ENCODE measurements around the gene GPR156.

Gene GPR156

GRCh38 chr3:120196812-120197211 is 88.2 kb downstream of the GPR156 start:
- no peak for DNase-seq (ENCODE audit: low read depth in 2 of 2, low spot score in 1 of 2)

GRCh38 chr3:120196333-120196732 is 88.7 kb downstream of the GPR156 start:
- no peak for DNase-seq (ENCODE audit: low read depth in 2 of 2, low spot score in 1 of 2)

DNA sequence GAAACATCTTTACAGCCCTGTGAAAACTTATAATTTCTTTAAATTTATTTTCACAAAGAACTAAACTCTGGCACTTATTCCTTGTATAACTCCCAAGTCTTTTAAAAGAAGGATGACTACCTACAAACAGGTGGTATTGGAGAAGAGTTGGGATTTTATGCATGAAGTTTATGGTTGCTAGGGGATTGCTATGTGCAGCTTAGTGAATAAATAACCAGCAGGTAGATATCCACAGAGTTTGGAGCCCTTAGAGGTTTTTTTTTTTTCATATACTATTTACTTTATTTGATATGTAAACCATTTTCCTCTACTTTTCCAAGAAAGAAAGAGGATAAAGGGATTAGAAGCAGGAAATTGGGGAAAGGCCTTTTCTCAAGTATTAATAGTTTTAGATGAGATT is 91.5 kb downstream of the GPR156 start:
- DNase-seq (ENCODE audit: low read depth in 2 of 2, low spot score in 1 of 2), result no peak

DNA sequence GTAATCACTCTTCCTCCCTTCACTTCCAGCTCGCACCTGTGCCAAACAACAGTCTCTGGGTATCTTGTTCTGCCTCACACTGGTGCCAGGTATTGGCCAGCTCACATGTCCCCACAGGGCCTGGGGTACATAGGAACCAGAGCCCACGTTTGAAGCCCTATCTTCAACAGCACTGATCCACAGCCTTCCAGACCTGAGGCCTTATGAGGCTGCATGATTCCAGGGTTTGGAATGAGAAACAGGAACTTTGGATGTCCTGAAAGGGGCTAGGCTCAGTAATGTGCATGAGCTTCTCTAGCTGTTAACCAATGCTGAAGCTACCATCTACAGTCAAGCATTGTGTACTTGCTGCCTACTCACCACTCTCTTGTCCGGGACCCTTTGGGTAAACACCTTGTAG is 92.4 kb downstream of the GPR156 start:
- DNase-seq (ENCODE audit: low read depth in 2 of 2, low spot score in 1 of 2), result no peak

GRCh38 chr3:120192159-120192558 is 92.9 kb downstream of the GPR156 start:
- DNase-seq (ENCODE audit: low read depth in 2 of 2, low spot score in 1 of 2), result no peak

DNA sequence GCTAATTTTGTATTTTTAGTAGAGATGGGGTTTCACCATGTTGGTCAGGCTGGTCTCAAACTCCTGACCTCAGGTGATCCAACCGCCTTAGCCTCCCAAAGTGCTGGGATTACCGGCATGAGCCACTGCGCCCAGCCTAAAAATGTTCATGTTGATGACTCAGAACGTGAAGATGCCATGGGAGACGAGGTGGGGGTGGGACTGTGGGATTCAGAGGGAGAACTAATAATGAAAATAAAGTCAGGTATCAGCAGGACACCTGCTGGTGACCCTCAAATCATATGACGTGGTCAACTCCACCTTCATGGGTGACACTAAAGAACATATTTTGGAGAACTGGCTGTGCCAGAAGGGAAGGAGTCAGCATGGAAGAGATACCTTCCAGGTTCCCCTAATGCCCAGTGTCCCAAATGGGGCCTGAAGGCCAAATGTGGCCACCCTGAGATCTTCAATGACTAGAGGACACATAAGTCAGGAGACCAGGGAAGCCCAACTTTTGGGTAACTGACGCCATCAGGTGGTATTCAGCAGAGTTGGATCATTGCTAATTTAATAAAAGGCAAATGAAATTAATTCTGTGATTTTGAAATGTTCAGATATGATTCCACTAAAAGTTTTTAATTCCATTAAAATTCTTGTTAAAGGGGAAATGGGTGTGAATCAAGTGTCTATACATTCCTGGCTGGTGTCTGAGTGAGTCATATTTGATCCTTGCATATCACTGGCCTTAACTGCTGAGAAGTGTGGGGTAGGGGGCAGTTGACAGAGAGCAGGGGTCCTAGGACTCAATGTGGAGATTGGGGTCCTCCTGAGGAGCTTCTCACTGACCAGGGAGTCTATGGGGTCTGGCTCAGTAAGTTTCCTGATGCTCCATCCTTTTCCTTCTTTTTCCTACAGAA is 102.2 kb downstream of the GPR156 start:
- no peak for DNase-seq (ENCODE audit: low read depth in 2 of 2, low spot score in 1 of 2)

- DNase-seq (ENCODE audit: low read depth in 2 of 2, low spot score in 1 of 2), result no peak
Measured at GRCh38 chr3:120181632-120182031, 103.4 kb downstream of the GPR156 start.

DNA sequence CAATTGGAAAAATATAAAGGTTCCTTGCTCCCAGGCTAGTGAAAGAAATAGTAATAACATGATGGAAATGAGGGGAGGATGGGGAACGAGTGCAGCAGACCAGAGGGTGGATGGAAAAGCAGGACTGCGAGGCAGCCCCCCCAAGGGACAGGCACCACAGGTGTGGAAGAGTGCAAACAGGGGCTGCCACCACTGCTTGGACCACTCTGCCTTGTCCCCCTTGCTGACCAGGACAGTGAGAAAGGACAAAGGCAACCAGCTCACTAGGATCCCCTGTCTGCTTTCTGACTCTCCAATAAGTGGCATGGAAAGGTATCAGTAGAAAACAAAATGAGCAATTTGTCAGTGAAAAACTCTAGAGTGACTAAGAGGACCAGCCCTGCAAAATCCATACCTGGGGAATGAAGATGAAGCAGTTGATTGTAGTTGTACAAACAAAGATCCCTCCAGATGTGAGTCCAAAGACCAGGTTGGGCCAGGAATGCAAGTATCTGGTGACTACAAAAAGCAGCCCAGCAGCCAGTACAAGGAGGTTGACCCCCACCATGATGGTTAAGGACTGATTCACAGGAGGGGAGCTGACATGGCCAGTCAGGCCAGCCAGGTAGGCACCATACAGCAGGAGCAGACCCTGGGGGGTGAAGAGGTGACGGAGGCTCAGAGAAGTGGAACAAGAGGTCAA is 104.2 kb downstream of the GPR156 start:
- DNase-seq (ENCODE audit: low read depth in 2 of 2, low spot score in 1 of 2), result no peak

DNA sequence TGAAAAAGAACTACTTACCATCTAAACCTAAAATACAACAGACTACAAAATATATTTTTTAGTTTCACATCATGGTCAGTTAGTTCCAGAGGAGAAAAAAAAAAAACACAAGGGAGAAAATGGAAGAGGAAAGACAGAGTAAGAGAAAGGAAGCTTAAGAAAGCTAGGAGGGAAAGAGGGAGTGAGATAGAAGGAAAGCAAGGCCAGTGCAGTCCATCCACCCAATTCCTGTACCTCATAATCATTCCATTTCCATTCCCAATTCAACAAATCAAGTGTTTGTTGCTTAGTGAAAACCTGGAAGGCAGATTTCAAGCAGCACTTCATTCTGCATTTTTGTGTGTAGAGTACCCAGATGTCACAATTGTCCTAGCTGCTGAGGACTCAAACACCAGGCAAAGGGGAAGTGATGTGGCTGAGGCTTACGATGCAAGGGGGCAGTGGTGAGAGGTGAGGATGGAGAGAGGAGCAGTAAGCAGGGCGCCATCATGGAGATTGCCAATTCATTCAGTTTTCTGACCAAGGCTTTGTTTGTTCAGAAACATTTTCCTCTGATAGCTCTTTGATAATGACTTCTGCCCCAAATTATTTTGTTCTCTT is 107.2 kb downstream of the GPR156 start:
- DNase-seq (ENCODE audit: low read depth in 2 of 2, low spot score in 1 of 2), result no peak

- DNase-seq (ENCODE audit: low read depth in 2 of 2, low spot score in 1 of 2), result no peak
Measured at GRCh38 chr3:120177151-120177550, 107.9 kb downstream of the GPR156 start.

GRCh38 chr3:120174811-120175539 is 110.0 kb downstream of the GPR156 start:
- no peak for DNase-seq (ENCODE audit: low read depth in 2 of 2, low spot score in 1 of 2)

- DNase-seq (ENCODE audit: low read depth in 2 of 2, low spot score in 1 of 2), result no peak
Measured at GRCh38 chr3:120173056-120173675, 111.9 kb downstream of the GPR156 start.

DNA sequence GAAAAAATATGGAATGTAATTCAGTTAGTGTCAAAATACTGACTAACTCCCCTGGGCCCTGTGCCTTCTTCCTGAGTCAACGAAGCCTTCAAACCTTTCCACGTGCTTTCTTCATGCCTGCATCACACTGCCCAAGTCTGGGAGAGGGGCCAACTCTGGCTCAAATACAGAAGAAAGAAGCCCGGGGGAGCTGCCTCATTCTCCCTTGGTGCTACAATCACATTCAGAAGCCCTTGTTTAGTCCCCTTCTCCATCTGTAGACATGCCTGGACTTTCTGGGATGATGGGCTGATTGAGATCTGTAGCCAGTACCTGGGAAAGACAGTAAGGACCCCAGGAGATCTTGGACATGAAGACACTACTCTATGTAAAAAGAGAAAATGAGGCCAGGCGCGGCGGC is 113.0 kb downstream of the GPR156 start:
- DNase-seq (ENCODE audit: low read depth in 2 of 2, low spot score in 1 of 2), result no peak

DNA sequence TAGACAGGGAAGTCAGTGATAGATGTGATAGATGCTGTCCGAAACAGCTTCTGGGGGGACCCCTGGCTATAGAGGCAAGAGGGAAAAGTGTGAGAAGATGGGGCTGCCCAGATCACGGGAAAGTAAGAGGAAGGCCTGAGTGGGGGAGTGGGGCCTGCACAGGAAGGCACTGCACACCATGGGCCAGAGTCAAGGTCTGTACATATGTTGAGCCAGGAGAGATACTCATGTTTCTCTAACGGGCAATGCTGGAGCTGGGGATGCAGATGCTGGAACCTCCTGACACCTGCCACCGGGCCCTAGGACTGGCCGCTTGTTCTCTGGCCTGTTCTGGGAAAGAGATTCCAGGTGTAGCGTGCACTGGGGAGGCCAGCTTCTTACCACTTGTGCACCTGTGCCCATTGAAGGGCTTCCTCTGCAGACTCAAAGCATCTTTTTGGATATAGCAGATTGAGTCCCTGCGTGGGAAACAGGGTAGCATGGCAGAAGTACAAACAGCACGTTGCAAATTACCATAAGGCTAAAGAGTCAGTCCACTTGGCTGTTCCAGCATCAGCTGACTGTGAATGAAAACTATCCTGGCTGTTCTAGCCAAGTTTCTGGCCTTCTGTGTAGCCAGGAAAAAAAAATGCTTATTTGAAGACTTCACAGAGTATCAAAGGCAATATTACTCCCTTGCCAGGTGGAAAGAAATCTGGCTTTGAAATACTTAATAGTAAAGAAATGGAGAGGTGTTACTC is 113.7 kb downstream of the GPR156 start:
- DNase-seq (ENCODE audit: low read depth in 2 of 2, low spot score in 1 of 2), result no peak

DNA sequence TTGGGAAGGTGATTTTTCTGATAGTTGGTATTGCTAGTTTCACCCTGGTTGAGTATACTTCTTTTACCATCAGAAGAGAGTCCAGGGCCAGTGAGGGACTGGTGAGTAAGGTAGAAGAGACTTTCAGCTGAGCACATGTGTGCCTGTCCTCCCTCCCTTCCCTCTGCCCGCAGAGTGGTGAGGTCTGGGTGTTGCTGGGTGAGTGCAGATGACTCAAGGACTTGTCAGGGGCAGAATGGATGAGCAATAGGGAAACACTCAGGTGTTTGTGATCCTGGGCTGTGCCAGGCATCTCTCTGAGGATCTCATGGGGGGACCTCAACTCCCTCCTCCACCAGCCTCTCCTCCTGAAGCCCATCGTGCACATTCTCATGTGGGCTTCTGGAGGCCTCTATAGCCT is 114.8 kb downstream of the GPR156 start:
- DNase-seq (ENCODE audit: low read depth in 2 of 2, low spot score in 1 of 2), result no peak

GRCh38 chr3:120169407-120169806 is 115.6 kb downstream of the GPR156 start:
- no peak for DNase-seq (ENCODE audit: low read depth in 2 of 2, low spot score in 1 of 2)

- DNase-seq (ENCODE audit: low read depth in 2 of 2, low spot score in 1 of 2), result no peak
Measured at GRCh38 chr3:120168611-120169010, 116.4 kb downstream of the GPR156 start.

DNA sequence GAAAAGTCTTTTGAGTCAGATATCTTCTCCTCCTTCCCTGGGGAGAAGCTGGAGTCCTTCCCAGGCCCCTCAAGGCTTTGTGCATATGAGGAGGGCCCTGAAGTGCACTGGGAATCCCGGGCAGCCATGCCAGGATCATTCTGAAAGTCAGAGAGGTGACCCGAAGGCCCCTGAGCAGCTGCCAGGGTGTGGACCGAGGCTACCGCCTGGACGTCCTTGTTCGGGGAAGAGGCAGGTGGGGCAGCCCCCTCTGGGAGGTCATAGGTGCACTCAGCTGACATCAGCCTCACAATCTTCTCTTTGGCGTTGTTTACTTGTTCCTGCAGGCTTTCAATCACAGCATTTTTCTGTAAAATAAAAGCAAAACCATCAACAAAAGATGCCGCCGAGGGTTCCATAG is 117.0 kb downstream of the GPR156 start:
- DNase-seq (ENCODE audit: low read depth in 2 of 2, low spot score in 1 of 2), result no peak

GRCh38 chr3:120167488-120167887 is 117.5 kb downstream of the GPR156 start:
- no peak for DNase-seq (ENCODE audit: low read depth in 2 of 2, low spot score in 1 of 2)

DNA sequence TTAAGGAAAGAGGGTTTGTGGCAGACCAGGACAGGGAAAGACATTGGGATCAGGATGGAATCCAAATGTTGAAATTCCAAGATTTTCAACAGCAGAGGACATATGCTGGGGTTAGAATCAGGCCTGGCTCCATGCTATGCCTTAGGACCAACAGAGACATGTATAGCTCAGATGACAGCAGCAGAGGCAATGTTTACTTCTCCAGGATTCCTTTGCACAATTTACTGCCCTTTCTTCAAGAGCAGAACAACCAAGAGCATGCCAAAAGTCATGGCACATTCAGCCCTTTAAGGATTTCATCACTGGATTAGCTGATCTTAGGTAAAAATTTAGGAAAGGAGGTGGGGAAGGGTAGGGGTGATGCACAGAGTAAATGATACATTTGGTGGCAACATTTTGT is 121.2 kb downstream of the GPR156 start:
- no peak for DNase-seq (ENCODE audit: low read depth in 2 of 2, low spot score in 1 of 2)
